Transverse colon (tissue), 4 donors: ENCODE measurements around the gene OBSCN.

Experiments
- POLR2A ChIP-seq: fragments of 450-650 bp; IDR thresholded peaks from one replicate; pipeline ENCODE4 v1.6.1; 2016; ENCODE audit warnings: antibody characterized with exemption, mild to moderate bottlenecking, moderate library complexity
- POLR2AphosphoS5 ChIP-seq, 3 donors: sonication (generic); formaldehyde crosslinking; IDR thresholded peaks; one replicate each; pipeline ENCODE4 v1.6.1; 2016; ENCODE audit warnings: antibody characterized with exemption in 3 of 3
- TF ChIP-seq, protein P1 (sequence below), 5 experiments: fragments of 200-600 bp in 3 of 5; fragments of 450-650 bp in 2 of 5; sonication (generic) in 3 of 5; IDR thresholded peaks; 1 replicate in 2 of 5; 2 replicates in 3 of 5; pipeline ENCODE4 v1.5.1; 2016 to 2017; ENCODE audit warnings: antibody characterized with exemption in 5 of 5, inconsistent platforms in 3 of 5, mild to moderate bottlenecking in 2 of 5, moderate library complexity in 1 of 5

DNA sequence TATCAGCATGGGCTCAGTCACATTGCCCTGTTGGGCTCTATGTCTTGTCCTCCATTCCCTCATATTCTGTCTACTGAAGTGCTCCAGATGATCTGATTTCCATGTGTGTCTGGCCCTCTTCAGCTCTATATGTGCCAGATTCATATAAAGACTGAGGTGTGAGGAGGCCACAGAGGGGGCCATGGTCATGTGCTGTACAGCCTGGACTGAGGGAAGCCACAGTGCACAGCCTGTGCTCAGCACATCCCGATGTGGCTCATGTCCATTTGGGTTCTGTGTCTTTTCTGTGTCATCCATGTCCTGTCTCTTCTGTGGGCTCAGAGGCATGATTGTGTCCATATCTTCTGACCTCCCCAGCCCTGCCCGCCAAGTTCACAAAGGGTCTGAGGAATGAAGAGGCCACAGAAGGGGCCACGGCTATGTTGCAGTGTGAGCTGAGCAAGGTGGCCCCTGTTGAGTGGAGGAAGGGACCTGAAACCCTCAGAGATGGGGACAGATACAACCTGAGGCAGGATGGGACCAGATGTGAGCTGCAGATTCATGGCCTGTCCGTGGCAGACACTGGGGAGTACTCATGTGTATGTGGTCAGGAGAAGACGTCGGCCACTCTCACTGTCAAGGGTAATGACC is 97.0 kb downstream of the OBSCN start:
- TF ChIP-seq POLR2AphosphoS5 (IDR thresholded peaks at IDR 0.05) (no peak), POLR2A (no peak)
- TF ChIP-seq, protein P1, sequence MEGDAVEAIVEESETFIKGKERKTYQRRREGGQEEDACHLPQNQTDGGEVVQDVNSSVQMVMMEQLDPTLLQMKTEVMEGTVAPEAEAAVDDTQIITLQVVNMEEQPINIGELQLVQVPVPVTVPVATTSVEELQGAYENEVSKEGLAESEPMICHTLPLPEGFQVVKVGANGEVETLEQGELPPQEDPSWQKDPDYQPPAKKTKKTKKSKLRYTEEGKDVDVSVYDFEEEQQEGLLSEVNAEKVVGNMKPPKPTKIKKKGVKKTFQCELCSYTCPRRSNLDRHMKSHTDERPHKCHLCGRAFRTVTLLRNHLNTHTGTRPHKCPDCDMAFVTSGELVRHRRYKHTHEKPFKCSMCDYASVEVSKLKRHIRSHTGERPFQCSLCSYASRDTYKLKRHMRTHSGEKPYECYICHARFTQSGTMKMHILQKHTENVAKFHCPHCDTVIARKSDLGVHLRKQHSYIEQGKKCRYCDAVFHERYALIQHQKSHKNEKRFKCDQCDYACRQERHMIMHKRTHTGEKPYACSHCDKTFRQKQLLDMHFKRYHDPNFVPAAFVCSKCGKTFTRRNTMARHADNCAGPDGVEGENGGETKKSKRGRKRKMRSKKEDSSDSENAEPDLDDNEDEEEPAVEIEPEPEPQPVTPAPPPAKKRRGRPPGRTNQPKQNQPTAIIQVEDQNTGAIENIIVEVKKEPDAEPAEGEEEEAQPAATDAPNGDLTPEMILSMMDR (IDR thresholded peaks at IDR 0.05): no peak
